Osteoblast (primary cell): ENCODE measurements around the gene FNDC10. TPM values are rescaled to one million over a fixed set of nuclear protein-coding genes. Genes with fewer than 3 reads are reported as not detected.
"Not testable (repeated sequence)": the region's sequence is repeated elsewhere in the genome, so short reads cannot be mapped to it uniquely, and the experiment has no call there.

Experiments
- DNase-seq: peaks from one replicate; pipeline ENCODE4 v3.0.0; 2011; ENCODE audit warnings: low spot score, mixed read lengths; ENCODE audit not compliant: insufficient read length; ENCODE audit errors: missing footprints
- H2AFZ ChIP-seq: 2 replicates; pipeline ENCODE4 v1.6.0; 2011; ENCODE audit warnings: mild to moderate bottlenecking, low read length
- H3K27ac ChIP-seq: 2 replicates; pipeline ENCODE4 v1.5.1; 2011; ENCODE audit warnings: mild to moderate bottlenecking, low read depth, low read length, moderate library complexity
- H3K27me3 ChIP-seq: 2 replicates; pipeline ENCODE4 v1.6.0; 2012; ENCODE audit warnings: mild to moderate bottlenecking, control low read depth, inconsistent platforms, low read length, moderate library complexity; ENCODE audit not compliant: insufficient read depth
- H3K36me3 ChIP-seq: 2 replicates; pipeline ENCODE4 v1.5.1; 2011; ENCODE audit warnings: mild to moderate bottlenecking, low read length, control low read depth, moderate library complexity; ENCODE audit not compliant: insufficient read depth
- H3K4me1 ChIP-seq: 2 replicates; pipeline ENCODE4 v1.5.1; 2011; ENCODE audit warnings: mild to moderate bottlenecking, low read length, control low read depth, moderate library complexity; ENCODE audit not compliant: insufficient read depth
- H3K4me2 ChIP-seq: 2 replicates; pipeline ENCODE4 v1.6.0; 2011; ENCODE audit warnings: mild to moderate bottlenecking, low read length; ENCODE audit not compliant: insufficient read depth
- H3K4me3 ChIP-seq: fragments of 200-600 bp; sonication (generic); 3 replicates; pipeline ENCODE4 v1.5.1; 2012; ENCODE audit warnings: mild to moderate bottlenecking, low read length, inconsistent platforms; ENCODE audit not compliant: insufficient read depth
- H3K79me2 ChIP-seq: 2 replicates; pipeline ENCODE4 v1.6.0; 2012; ENCODE audit warnings: mild to moderate bottlenecking, low read length, control low read depth, inconsistent platforms; ENCODE audit not compliant: insufficient read depth
- H3K9me3 ChIP-seq: 2 replicates; pipeline ENCODE4 v1.5.1; 2011; ENCODE audit warnings: low read depth, low read length, control low read depth
- H4K20me1 ChIP-seq: 2 replicates; pipeline ENCODE4 v1.6.0; 2012; ENCODE audit warnings: mild to moderate bottlenecking, low read length, control low read depth; ENCODE audit not compliant: insufficient read depth
- total RNA-seq: library from RNA; depleted of rRNA; stranded (reverse); fragments of >200 nt; gene quantifications from 2 replicates; pipeline ENCODE4 v1.2.3, GENCODE V29; 2012
- TF ChIP-seq, protein P1 (sequence below): IDR thresholded peaks from 2 replicates; pipeline ENCODE4 v1.5.1; 2011; ENCODE audit warnings: mild to moderate bottlenecking, low read depth, low read length, moderate library complexity; ENCODE audit errors: extremely low read depth

FNDC10 gene
- total RNA-seq, 1 donor = 2.5 TPM

DNA sequence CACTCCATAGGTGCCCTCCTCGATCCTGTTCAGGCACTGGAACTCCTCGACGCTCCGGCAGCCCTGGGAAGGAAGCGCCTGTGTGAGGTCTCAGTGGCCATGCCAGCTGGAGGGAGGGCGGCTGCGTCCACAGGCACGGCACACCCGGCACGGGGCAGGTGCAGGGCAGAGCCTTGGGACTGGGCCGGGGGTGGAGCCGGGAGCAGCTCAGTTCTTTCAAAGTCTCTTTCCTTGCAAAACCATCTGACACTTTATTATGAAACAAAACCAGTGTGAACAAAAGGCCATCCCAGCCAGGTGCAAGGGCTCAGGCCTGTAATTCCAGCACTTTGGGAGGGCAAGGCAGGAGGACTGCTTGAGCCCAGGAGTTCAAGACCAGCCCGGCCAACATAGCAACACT, 38.6 kb upstream of the FNDC10 start:
- not testable (repeated sequence) for H4K20me1 ChIP-seq, H3K27me3 ChIP-seq, H3K9me3 ChIP-seq, H3K79me2 ChIP-seq, H3K4me2 ChIP-seq, H3K27ac ChIP-seq, H3K4me3 ChIP-seq, H3K4me1 ChIP-seq, H3K36me3 ChIP-seq, H2AFZ ChIP-seq, DNase-seq

DNA sequence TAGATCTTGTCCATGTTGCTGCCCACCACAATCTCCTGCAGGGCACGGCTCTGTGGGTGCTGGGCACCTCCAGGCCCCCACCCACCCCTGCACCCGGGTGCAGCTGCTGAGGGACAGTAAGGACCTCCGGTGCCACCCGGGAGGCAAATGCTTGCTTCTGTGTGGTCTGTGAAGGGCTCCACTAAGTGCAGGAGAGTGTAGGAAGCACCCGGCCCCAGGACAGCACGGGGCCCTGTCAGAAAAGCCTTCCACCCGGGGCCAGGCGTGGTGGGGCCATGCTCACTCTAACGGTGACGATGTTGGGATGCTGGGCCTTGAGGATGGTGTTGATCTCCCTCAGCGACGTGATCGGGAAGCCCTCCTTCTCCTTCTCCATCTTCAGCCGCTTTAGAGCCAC, 37.5 kb upstream of the FNDC10 start:
- not testable (repeated sequence) for H3K27ac ChIP-seq, H3K27me3 ChIP-seq, H3K4me1 ChIP-seq, H3K4me2 ChIP-seq, H3K36me3 ChIP-seq, H3K4me3 ChIP-seq, H3K79me2 ChIP-seq, H4K20me1 ChIP-seq, H2AFZ ChIP-seq, H3K9me3 ChIP-seq
- peak; percentile 10 for DNase-seq

- not testable (repeated sequence) for H3K36me3 ChIP-seq, H2AFZ ChIP-seq, H3K4me1 ChIP-seq, H3K4me2 ChIP-seq, H3K4me3 ChIP-seq, H3K27ac ChIP-seq, H4K20me1 ChIP-seq, H3K79me2 ChIP-seq, H3K9me3 ChIP-seq, H3K27me3 ChIP-seq
- DNase-seq = peak; percentile 71
Observed at GRCh38 chr1:1636621-1637478, 36.9 kb upstream of the FNDC10 start.

- not testable (repeated sequence) for H3K4me1 ChIP-seq, H3K36me3 ChIP-seq, H4K20me1 ChIP-seq, H3K4me3 ChIP-seq, H3K27ac ChIP-seq, H3K4me2 ChIP-seq, H3K9me3 ChIP-seq, H3K79me2 ChIP-seq, DNase-seq, H3K27me3 ChIP-seq, H2AFZ ChIP-seq
Observed at GRCh38 chr1:1634613-1635012, 34.7 kb upstream of the FNDC10 start.

- DNase-seq, H3K79me2 ChIP-seq, H4K20me1 ChIP-seq, H3K4me2 ChIP-seq, H3K4me1 ChIP-seq, H3K4me3 ChIP-seq, H3K27me3 ChIP-seq, H2AFZ ChIP-seq, H3K27ac ChIP-seq, H3K9me3 ChIP-seq, H3K36me3 ChIP-seq: not testable (repeated sequence)
Observed at GRCh38 chr1:1633409-1633808, 33.5 kb upstream of the FNDC10 start.

GRCh38 chr1:1631782-1632420, 32.0 kb upstream of the FNDC10 start, which contains the start of gene MMP23B:
MMP23B (plus strand) TSS chr1:1632173; CDS start chr1:1632219, 46 bp downstream.
- H4K20me1 ChIP-seq = peaks cover 6% of the 10 kb centered on the region
- no peak within 1 kb of the TSS for H2AFZ ChIP-seq
- DNase-seq = peak; percentile 97

More at GRCh38 chr1:1631782-1632420, 32.0 kb upstream of the FNDC10 start, which contains the start of gene MMP23B:
- Histone ChIP-seq H3K4me3 (no peak within 1 kb of the TSS), H3K4me2 (no peak within 1 kb of the TSS), H3K36me3 (peaks cover 4% of the 10 kb centered on the region), H3K4me1 (no peaks in the 10 kb centered on the region), H3K9me3 (no peaks in the 10 kb centered on the region), H3K79me2 (no peaks in the 10 kb centered on the region), H3K27ac (no peak within 1 kb of the TSS), H3K27me3 (peaks cover 8% of the 10 kb centered on the region)
- TF ChIP-seq, protein P1, sequence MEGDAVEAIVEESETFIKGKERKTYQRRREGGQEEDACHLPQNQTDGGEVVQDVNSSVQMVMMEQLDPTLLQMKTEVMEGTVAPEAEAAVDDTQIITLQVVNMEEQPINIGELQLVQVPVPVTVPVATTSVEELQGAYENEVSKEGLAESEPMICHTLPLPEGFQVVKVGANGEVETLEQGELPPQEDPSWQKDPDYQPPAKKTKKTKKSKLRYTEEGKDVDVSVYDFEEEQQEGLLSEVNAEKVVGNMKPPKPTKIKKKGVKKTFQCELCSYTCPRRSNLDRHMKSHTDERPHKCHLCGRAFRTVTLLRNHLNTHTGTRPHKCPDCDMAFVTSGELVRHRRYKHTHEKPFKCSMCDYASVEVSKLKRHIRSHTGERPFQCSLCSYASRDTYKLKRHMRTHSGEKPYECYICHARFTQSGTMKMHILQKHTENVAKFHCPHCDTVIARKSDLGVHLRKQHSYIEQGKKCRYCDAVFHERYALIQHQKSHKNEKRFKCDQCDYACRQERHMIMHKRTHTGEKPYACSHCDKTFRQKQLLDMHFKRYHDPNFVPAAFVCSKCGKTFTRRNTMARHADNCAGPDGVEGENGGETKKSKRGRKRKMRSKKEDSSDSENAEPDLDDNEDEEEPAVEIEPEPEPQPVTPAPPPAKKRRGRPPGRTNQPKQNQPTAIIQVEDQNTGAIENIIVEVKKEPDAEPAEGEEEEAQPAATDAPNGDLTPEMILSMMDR = no peak
